Heart left ventricle (tissue), 16 donors: ENCODE measurements around the gene MARCHF7. TPM values are rescaled to one million over a fixed set of nuclear protein-coding genes. Genes with fewer than 3 reads are reported as not detected.
"Not testable (repeated sequence)": the region's sequence is repeated elsewhere in the genome, so short reads cannot be mapped to it uniquely, and the experiment has no call there.

Experiments used
- ATAC-seq, 4 donors: fragments of 200-7000 bp; cut with Tn5 transposase; one replicate each; pipeline ENCODE4 v1.9.1; 2020 to 2022; ENCODE audit warnings: moderate library complexity in 4 of 4, mild to moderate bottlenecking in 3 of 4, moderate number of reproducible peaks in 1 of 4
- DNase-seq, 5 donors: peaks; one replicate each; pipeline ENCODE4 v3.0.0-alpha.2; 2020
- H3K27ac ChIP-seq, 12 donors: fragments of 200-600 bp; sonication (generic) in 4 of 12; one replicate each; pipeline versions ENCODE4 v1.5.0 to v1.8.0; 2016 to 2022; ENCODE audit warnings: mild to moderate bottlenecking in 2 of 12
- H3K27me3 ChIP-seq, 9 donors: fragments of 200-600 bp; sonication (generic) in 2 of 9; one replicate each; pipeline versions ENCODE4 v1.5.1 to v1.8.0; 2016 to 2022; ENCODE audit warnings: mild to moderate bottlenecking in 3 of 9
- H3K36me3 ChIP-seq, 9 donors: fragments of 200-600 bp; sonication (generic) in 2 of 9; one replicate each; pipeline versions ENCODE4 v1.5.0 to v1.8.0; 2018 to 2022; ENCODE audit warnings: mild to moderate bottlenecking in 2 of 9
- H3K4me1 ChIP-seq, 12 donors: fragments of 200-600 bp; sonication (generic) in 4 of 12; one replicate each; pipeline versions ENCODE4 v1.5.0 to v1.8.0; 2016 to 2022; ENCODE audit warnings: mild to moderate bottlenecking in 3 of 12
- H3K4me3 ChIP-seq, 12 donors: fragments of 200-600 bp; sonication (generic) in 4 of 12; one replicate each; pipeline versions ENCODE4 v1.5.0 to v1.8.0; 2017 to 2022; ENCODE audit warnings: mild to moderate bottlenecking in 9 of 12, moderate library complexity in 4 of 12
- H3K9me3 ChIP-seq, 12 donors: fragments of 200-600 bp; sonication (generic) in 4 of 12; one replicate each; pipeline versions ENCODE4 v1.5.0 to v1.8.0; 2016 to 2022; ENCODE audit warnings: mild to moderate bottlenecking in 1 of 12
- CTCF ChIP-seq, 12 donors: fragments of 200-600 bp; sonication (generic) in 4 of 12; IDR thresholded peaks; one replicate each; pipeline versions ENCODE4 v1.5.0 to v1.8.0; 2018 to 2022; ENCODE audit warnings: antibody characterized with exemption in 12 of 12, mild to moderate bottlenecking in 5 of 12
- POLR2A ChIP-seq, 2 donors: fragments of 450-650 bp; IDR thresholded peaks; one replicate each; pipeline ENCODE4 v1.6.1; 2017; ENCODE audit warnings: antibody characterized with exemption in 2 of 2, mild to moderate bottlenecking in 2 of 2, moderate library complexity in 2 of 2
- WGBS, 4 donors: extraction: QIAGEN DNeasy Blood & Tissue Kit in 2 of 4; methylation state at CpG; one replicate each; pipeline versions ENCODE4 v1.1.5 to v1.1.7; 2013 to 2018; 5-methylcytosine and 5-hydroxymethylcytosine counted together
- intact Hi-C, 10 donors: fragments of 100-400 bp; cut with DNase I; formaldehyde crosslinking; loops; one replicate each; pipeline versions ENCODE4 v1.11.1 to v1.14.2; 2022
- polyA plus RNA-seq, 2 donors: library from polyadenylated mRNA; stranded (reverse); fragments of 200-250 nt; gene quantifications; one replicate each; pipeline ENCODE4 v1.2.3, GENCODE V29; 2013
- total RNA-seq, 9 donors: library from RNA; depleted of rRNA in 2 of 9; stranded (reverse); fragments of >200 nt in 2 of 9; fragmentation: NEBNext Ultra II Directional in 3 of 9; extraction: Animal tissue kit (Norgen Biotek cat#: 25700) in 3 of 9; gene quantifications; one replicate each; pipeline versions ENCODE4 v1.1.0 to v1.2.4, GENCODE V29; 2016 to 2023
- donor health status: ischemic (EF 13 %, LVEDD 7.1; RV severe dilation, severe dysfunction).
- donor health status: healthy with polysubstance abuse.
- donor health status: DM: no; HTN: yes; CAD: no.
- donor health status: DM: no; HTN: no; CAD: no.
- donor health status: ischemic (EF 25% LVEDD 6.9; RV normal size, moderate dysfunction).
- donor health status: ischemic (EF 25% LVEDD 5.7; RV mildly dilated, moderate dysfunction).
- donor health status: healthy.
- donor health status: DM: yes; HTN: yes; CAD: no.
- donor health status: ischemic (EF 35%, LVEDD 5.7; RV mildly dilated, moderate dysfunction).
- donor health status: nonischemic (EF 11% LVEDD 7.7; RV severe dilation, severe dysfunction).
- donor health status: DM: yes; HTN: yes; CAD: no.
- donor health status: PGD.
- donor health status: ischemic (EF 29% LVEDD 5.4; RV normal size, mild dysfunction).
- donor health status: nonischemic (EF 23%, LVEDD 6.1; RV moderate dilation, normal function).

The MARCHF7 gene
- total and polyA plus RNA-seq, 11 donors, result 16.9 to 97.9 (median 84.4) TPM

- Histone ChIP-seq H3K27me3 (no peaks in the 10 kb centered on the region), H3K27ac (no peak overlapping the region), H3K4me1 (peaks cover 18 to 82% (median 58%) of the 10 kb centered on the region in 12 donors), H3K9me3 (no peaks in the 10 kb centered on the region), H3K4me3 (no peak overlapping the region), H3K36me3 (peaks cover 0 to 74% (median 41%) of the 10 kb centered on the region in 9 donors)
- DNase-seq, result no peak
- no peak for ATAC-seq
- intact Hi-C loops, result loop anchor here in 3 of 10 donors (5.0 to 10.0 kb wide), 4 partner anchors 35 to 228 kb away; no protein-coding TSS in a partner anchor
- 85 to 91% (median 89%) methylated on average over 2 of the region's 2 CpGs for WGBS, 4 donors
- TF ChIP-seq CTCF (IDR thresholded peaks at IDR 0.05), result no peak
- no peak for TF ChIP-seq POLR2A (IDR thresholded peaks at IDR 0.05)
These were observed 4.6 kb downstream of the MARCHF7 start for GRCh38 chr2:159716857-159717256.

GRCh38 chr2:159720676-159721075 is 8.4 kb downstream of the MARCHF7 start:
- WGBS, 4 donors, result 82 to 89% (median 86%) methylated on average over 10 of the region's 10 CpGs
- Histone ChIP-seq H3K36me3 (peaks cover 0 to 60% (median 37%) of the 10 kb centered on the region in 9 donors), H3K4me1 (peaks cover 11 to 89% (median 60%) of the 10 kb centered on the region in 12 donors), H3K9me3 (peaks cover 0 to 11% (median 0%) of the 10 kb centered on the region in 12 donors), H3K27ac (no peak overlapping the region), H3K27me3 (no peaks in the 10 kb centered on the region), H3K4me3 (no peak overlapping the region)
- intact Hi-C loops, result no loop called here
- TF ChIP-seq CTCF (IDR thresholded peaks at IDR 0.05) (no peak), POLR2A (IDR thresholded peaks at IDR 0.05) (no peak)
- DNase-seq, result no peak
- ATAC-seq, result no peak

GRCh38 chr2:159722580-159722979 is 10.3 kb downstream of the MARCHF7 start:
- intact Hi-C loops, result no loop called here
- Histone ChIP-seq H3K4me1 (peaks cover 6 to 83% (median 50%) of the 10 kb centered on the region in 12 donors), H3K9me3 (peaks cover 0 to 11% (median 0%) of the 10 kb centered on the region in 12 donors), H3K4me3 (no peak overlapping the region), H3K27me3 (no peaks in the 10 kb centered on the region), H3K27ac (no peak overlapping the region), H3K36me3 (peaks cover 0 to 46% (median 22%) of the 10 kb centered on the region in 9 donors)
- ATAC-seq (no peak), DNase-seq (no peak)
- TF ChIP-seq CTCF (IDR thresholded peaks at IDR 0.05) (no peak), POLR2A (IDR thresholded peaks at IDR 0.05) (no peak)
- WGBS, 4 donors, result 87 to 91% (median 89%) methylated on average over 2 of the region's 2 CpGs

DNA sequence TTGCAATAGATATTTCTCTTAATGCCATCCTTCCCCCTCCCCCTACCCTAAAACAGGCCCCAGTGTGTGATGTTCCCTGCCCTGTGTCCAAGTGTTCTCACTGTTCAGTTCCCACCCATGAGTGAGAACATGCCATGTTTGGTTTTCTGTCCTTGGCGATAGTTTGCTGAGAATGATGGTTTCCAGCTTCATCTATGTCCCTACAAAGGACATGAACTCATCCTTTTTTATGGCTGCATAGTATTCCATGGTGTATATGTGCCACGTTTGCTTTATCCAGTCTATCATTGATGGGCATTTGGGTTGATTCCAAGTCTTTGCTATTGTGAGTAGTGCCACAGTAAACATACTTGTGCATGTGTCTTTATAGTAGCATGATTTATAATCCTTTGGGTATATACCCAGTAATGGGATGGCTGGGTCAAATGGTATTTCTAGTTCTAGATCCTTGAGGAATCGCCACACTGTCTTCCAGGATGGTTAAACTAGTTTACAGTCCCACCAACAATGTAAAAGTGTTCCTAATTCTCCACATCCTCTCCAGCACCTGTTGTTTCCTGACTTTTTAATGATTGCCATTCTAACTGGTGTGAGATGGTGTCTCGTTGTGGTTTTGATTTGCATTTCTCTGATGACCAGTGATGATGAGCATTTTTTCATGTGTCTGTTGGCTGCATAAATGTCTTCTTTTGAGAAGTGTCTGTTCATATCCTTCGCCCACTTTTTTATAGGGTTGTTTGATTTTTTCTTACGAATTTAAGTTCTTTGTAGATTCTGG is 12.7 kb downstream of the MARCHF7 start:
- Histone ChIP-seq H3K9me3 (peaks cover 0 to 11% (median 0%) of the 10 kb centered on the region in 12 donors), H3K36me3 (peaks cover 0 to 38% (median 20%) of the 10 kb centered on the region in 9 donors), H3K4me1 (peaks cover 0 to 81% (median 41%) of the 10 kb centered on the region in 12 donors)
- DNase-seq, ATAC-seq, H3K27me3 ChIP-seq, intact Hi-C loops, H3K4me3 ChIP-seq, H3K27ac ChIP-seq: not testable (repeated sequence)
- WGBS, 4 donors, result 78 to 95% (median 87%) methylated on average over 6 of the region's 6 CpGs
